Choroid plexus epithelial cell (primary cell): ENCODE data around the gene MPZL2.

Experiments
- DNase-seq: peaks from one replicate; pipeline ENCODE4 v3.0.0-alpha.2; 2010; ENCODE audit warnings: low read depth
- H3K4me3 ChIP-seq: 2 replicates; pipeline ENCODE4 v1.5.1; 2011; ENCODE audit warnings: low read depth, mild to moderate bottlenecking, control low read depth, low read length, moderate library complexity
- CTCF ChIP-seq: conservative IDR thresholded peaks from 2 replicates; pipeline ENCODE4 v1.5.1; 2011; ENCODE audit warnings: low read depth, mild to moderate bottlenecking, control low read depth, inconsistent platforms, low read length, moderate library complexity

The MPZL2 gene

GRCh38 chr11:118205606-118206378 is 58.3 kb downstream of the MPZL2 start:
- H3K4me3 ChIP-seq = no peak overlapping the region
- TF ChIP-seq CTCF = no peak
- DNase-seq = no peak
